ENCODE results near the gene ANKRD1.

DNA sequence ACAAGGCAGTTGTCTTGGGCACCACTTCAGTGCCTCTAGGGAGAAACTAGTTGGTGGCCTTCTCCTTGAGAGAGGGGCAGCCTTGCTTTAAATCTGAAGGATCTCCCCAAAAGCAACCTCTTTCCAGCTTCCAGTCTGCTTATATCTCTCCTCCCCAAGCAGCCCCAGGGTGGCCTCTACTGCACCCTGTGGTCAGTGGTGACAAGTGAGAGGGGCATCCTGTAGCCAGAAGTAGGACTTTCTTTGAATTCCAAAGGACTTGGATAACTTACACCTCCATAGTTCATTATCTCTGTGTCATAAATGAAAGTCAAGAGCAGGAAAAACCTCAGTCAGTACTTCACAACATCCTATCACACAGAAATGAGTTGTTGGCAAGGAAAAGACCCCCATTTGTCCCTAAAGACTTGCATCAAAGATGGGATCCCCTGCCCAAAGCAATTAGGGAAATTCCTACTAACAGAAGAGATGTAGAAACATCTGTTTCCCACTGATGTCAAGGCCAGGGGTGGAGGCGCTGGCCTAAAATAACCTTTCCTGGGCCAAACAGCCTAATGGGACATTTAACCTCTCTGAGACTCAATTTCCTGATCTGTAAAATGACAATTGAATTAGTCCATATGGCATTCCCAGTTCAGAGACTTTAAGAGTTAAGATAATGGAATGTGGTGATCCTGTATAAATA is 44.0 kb upstream of the ANKRD1 start:
- TF ChIP-seq GATA2 (IDR thresholded peaks at IDR 0.05; ENCODE audit: low read depth, low read length) (no peak), GATA3 (IDR thresholded peaks at IDR 0.05; ENCODE audit: low read depth, low read length) (no peak)
